Measurements from ENCODE around the gene PLXDC1.

DNA sequence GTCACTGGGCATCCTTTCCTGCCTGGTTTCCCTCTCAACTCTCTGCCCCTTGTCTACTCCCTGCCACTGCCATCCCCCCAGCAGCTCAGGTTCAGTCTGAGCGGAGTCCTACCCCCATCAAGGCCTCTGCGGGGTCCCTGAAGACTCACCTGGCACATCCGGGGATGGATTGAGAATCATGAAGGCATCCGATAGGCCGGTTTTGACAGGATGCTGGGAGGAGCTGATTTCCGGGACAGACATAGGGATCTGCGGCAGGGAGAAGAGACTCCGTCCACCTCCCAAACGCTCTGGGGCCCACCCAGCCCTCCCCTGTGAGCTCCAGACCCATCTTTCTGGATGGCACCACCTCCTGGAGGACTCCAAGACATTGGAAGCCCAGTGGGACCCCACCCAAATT is 45.7 kb downstream of the PLXDC1 start:
- TF ChIP-seq CTCF (IDR thresholded peaks at IDR 0.05; ENCODE audit: low read depth, low read length, poor library complexity, severe bottlenecking) = no peak
- TF ChIP-seq EZH2phosphoT487 (IDR thresholded peaks at IDR 0.05; ENCODE audit: borderline replicate concordance, low read length) = no peak
